ENCODE data around the gene ARL3. TPM values are rescaled to one million over a fixed set of nuclear protein-coding genes. Genes with fewer than 3 reads are reported as not detected.

ARL3 gene
- total RNA-seq, 2 experiments from 2014 or later: 5.3 to 6.2 TPM

GRCh38 chr10:102679596-102679995 lies 34.6 kb downstream of the ARL3 start:
- no peak for DNase-seq
- ChIA-PET CTCF (interaction anchor here (0.9 to 3.5 kb wide), 4 partner anchors 8 to 34 kb away, joined by 3 to 17 read pairs (median 3); no protein-coding TSS in a partner anchor), POLR2A (interaction anchor here (1.2 kb wide), 1 partner anchor 23 kb away, joined by 3 read pairs; no protein-coding TSS in a partner anchor)
- no peak for ATAC-seq
- H3K9me3 Mint-ChIP-seq: no peaks in the 10 kb centered on the region
- TF ChIP-seq CTCF (IDR thresholded peaks at IDR 0.05): no peak
- H3K4me3 Mint-ChIP-seq: no peak overlapping the region
- H3K27ac Mint-ChIP-seq: no peak overlapping the region
- no peaks in the 10 kb centered on the region for H3K27me3 Mint-ChIP-seq
- peaks cover 7% of the 10 kb centered on the region for H3K36me3 Mint-ChIP-seq (ENCODE audit: low read depth)
- H3K4me1 Mint-ChIP-seq (ENCODE audit: low read depth): peaks cover 41% of the 10 kb centered on the region
- intact Hi-C loops (cut with micrococcal nuclease): loop anchor here (5.0 kb wide), 1 partner anchor 33 kb away; the partner anchor contains the start of genes ARL3 and SFXN2

- CTCF ChIA-PET: interaction anchor here (0.9 to 3.5 kb wide), 4 partner anchors 8 to 35 kb away, joined by 3 to 17 read pairs (median 3); partner anchors contain the start of genes ARL3 and SFXN2
- intact Hi-C loops (cut with micrococcal nuclease): loop anchor here (5.0 kb wide), 1 partner anchor 33 kb away; the partner anchor contains the start of genes ARL3 and SFXN2
- H3K36me3 Mint-ChIP-seq (ENCODE audit: low read depth): peaks cover 6% of the 10 kb centered on the region
- ATAC-seq: no peak
- H3K4me3 Mint-ChIP-seq: no peak overlapping the region
- H3K27me3 Mint-ChIP-seq: no peaks in the 10 kb centered on the region
- DNase-seq: peak; percentile 42
- H3K9me3 Mint-ChIP-seq: no peaks in the 10 kb centered on the region
- POLR2A ChIA-PET: interaction anchor here (0.6 to 1.2 kb wide), 2 partner anchors 22 to 514 kb away, joined by 3 read pairs; no protein-coding TSS in a partner anchor
- H3K4me1 Mint-ChIP-seq (ENCODE audit: low read depth): peaks cover 48% of the 10 kb centered on the region
- peak; percentile 25 for TF ChIP-seq CTCF (IDR thresholded peaks at IDR 0.05)
- H3K27ac Mint-ChIP-seq: no peak overlapping the region
Observed at GRCh38 chr10:102678842-102679289, 35.3 kb downstream of the ARL3 start.

- ChIA-PET POLR2A (no interaction called here), CTCF (interaction anchor here (0.6 to 3.5 kb wide), 4 partner anchors 9 to 36 kb away, joined by 3 to 17 read pairs (median 3); partner anchors contain the start of genes ARL3 and SFXN2)
- Mint-ChIP-seq H3K27me3 (no peaks in the 10 kb centered on the region), H3K27ac (no peak overlapping the region), H3K4me1 (ENCODE audit: low read depth) (peaks cover 55% of the 10 kb centered on the region), H3K4me3 (no peak overlapping the region), H3K9me3 (no peaks in the 10 kb centered on the region), H3K36me3 (ENCODE audit: low read depth) (peaks cover 5% of the 10 kb centered on the region)
- ATAC-seq (no peak), DNase-seq (no peak)
- intact Hi-C loops (cut with micrococcal nuclease): loop anchor here (5.0 kb wide), 1 partner anchor 34 kb away; the partner anchor contains the start of genes ARL3 and SFXN2
- no peak for TF ChIP-seq CTCF (IDR thresholded peaks at IDR 0.05)
Observed at GRCh38 chr10:102678068-102678400, 36.2 kb downstream of the ARL3 start.

DNA sequence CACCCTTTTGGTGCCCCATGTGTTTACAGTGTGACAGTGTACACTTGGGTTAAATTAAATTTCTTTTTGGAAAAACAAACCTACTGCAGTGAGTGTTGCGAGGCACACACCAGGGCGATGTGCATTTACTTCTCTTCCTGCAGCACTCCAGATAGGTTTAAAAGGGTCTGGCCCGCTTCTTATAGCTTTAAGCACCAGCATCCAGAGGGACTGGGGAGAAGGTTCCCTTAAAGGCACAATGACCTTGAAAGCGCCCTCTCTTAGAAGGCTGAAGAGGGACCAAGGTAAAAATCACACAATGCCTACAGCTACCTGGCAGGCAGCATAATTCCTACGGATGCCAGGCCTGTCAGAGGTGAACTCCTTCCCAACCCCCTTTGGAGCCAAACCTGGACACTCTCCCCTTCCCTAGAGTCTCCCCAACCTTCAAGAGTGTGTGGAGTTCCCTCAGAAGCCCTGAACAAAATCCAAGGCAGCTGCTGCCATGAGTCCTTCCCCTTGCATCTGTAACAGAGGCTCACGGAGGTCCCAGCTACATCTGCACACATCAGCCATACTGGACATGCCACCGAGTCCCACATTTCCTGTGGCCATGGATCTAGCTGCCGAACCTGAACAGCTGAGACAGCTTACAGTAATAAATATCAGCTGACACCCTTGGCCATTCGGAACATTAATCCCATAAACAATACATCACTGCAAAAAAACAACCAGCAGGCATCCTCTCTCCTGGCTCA lies 36.7 kb downstream of the ARL3 start:
- Mint-ChIP-seq H3K27me3 (no peaks in the 10 kb centered on the region), H3K4me1 (ENCODE audit: low read depth) (peaks cover 59% of the 10 kb centered on the region), H3K27ac (no peak overlapping the region), H3K4me3 (no peak overlapping the region), H3K36me3 (ENCODE audit: low read depth) (peaks cover 5% of the 10 kb centered on the region), H3K9me3 (no peaks in the 10 kb centered on the region)
- ChIA-PET CTCF (interaction anchor here (0.6 to 4.6 kb wide), 5 partner anchors 9 to 36 kb away, joined by 3 to 20 read pairs (median 3); partner anchors contain the start of genes ARL3 and SFXN2), POLR2A (interaction anchor here (0.6 to 2.3 kb wide), 3 partner anchors 9 to 36 kb away, joined by 3 to 5 read pairs (median 3); no protein-coding TSS in a partner anchor)
- intact Hi-C loops (cut with micrococcal nuclease): loop anchor here (5.0 kb wide), 1 partner anchor 35 kb away; the partner anchor contains the start of genes ARL3 and SFXN2
- DNase-seq: no peak
- TF ChIP-seq CTCF (IDR thresholded peaks at IDR 0.05): no peak
- ATAC-seq: no peak

Data from activated CD8-positive, alpha-beta T cell treated with anti-CD3 and anti-CD28 coated beads for 36 hours (primary cell).